Left hindlimb (tissue), 1 donor: ENCODE results near the gene GABBR2.
"Not testable (repeated sequence)": the region's sequence is repeated elsewhere in the genome, so short reads cannot be mapped to it uniquely, and the experiment has no call there.

Experiments
- DNase-seq: peaks from one replicate; pipeline ENCODE4 v3.0.0-alpha.2; 2018

The GABBR2 gene

DNA sequence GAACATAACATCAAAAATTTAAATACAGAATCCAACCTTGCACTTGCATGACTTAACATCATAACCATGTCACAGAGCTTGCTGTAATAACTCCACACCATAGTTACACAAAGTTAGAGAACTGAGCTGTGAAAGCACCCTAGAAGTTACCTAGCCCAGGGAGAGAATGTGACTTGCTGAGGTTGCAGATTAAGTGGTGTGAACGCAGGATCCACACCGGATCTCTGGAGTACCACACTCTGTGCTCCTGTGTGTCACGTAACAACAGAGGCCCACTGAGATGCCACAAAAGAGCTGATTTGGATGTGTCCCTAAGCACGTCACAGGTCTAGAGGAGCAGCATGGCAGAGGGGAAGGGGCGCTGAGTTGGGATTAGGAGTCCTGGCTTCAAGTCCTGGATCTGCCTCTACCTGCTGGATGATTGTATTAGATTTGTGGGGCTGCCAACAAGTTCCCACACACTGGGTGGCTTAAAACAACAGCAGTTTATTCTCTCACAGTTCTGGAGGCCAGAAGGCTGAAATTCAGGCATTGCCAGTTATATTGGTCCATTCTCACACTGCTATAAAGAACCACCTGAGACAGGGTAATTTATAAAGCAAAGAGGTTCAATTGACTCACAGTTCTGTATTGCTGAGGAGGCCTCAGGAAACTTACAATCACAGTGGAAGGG lies 240.0 kb downstream of the GABBR2 start:
- no peak for DNase-seq

DNA sequence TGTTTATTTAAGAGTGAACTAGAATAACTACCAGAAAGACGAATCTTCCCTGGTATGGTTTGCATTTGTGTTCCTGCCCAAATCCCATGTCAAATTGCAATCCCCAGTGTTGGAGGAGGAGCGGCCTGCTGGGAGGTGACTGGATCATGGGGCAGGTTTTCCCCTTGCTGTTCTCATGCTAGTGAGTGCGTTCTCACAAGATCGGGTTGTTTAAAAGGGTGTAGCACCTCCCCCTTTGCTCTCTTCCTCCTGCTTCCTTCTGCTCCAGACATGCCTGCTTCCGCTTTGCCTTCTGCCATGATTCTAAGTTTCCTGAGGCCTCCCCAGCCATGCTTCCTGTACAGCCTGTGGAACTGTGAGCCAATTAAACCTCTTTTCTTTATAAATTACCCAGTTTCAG lies 242.9 kb downstream of the GABBR2 start:
- DNase-seq = no peak

DNA sequence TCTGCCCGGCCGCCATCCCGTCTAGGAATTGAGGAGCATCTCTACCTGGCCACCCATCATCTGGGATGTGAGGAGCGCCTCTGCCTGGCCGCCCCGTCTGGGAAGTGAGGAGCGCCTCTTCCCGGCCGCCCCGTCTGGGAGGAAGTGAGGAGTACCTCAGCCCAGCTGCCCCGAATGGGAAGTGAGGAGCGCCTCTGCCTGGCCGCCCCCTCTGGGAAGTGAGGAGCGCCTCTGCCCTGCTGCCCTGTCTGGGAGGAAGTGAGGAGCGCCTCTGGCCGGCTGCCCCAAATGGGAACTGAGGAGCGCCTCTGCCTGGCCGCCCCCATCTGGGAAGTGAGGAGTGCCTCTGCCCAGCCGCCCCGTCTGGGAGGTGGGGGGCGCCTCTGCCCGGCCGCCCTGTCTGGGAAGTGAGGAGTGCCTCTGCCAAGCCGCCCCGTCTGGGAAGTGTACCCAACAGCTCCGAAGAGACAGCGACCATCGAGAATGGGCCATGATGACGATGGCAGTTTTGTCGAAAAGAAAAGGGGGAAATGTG lies 244.5 kb downstream of the GABBR2 start:
- DNase-seq = not testable (repeated sequence)

DNA sequence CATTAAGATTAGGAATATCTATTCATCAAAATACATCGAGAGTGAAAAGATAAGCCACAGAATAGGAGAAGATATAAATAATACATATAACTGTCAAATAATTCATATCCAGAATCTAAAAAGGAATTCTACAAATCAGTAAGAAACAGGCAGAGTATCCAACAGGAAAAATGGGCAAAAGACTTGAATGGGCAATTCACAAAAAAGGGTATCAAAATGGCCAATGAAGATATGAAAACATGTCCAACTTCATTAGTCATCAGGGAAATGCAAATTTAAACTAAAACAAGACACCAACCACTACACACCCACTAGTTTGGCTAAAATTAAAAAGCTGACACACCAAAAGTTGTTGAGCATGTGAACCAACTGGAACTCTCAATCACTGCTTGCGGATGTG lies 246.4 kb downstream of the GABBR2 start:
- DNase-seq = no peak

DNA sequence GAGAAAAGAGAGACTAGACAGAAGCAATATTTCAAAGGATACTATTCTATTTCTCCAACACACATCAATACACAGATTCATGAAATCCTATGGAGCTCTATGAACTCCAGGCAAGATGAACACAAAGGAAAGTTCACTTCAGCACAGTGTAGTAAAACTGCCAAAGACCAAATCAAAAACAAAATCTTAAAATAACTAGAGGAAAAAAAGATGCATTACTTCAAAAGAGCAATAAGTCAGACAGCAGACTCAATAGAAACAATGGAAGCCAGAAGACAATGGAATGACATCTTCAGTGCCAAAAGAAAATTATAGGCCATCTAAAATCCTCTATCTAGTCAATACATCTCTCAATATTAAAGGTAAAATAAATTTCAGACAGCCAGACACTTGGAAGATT lies 248.0 kb downstream of the GABBR2 start:
- DNase-seq = no peak

DNA sequence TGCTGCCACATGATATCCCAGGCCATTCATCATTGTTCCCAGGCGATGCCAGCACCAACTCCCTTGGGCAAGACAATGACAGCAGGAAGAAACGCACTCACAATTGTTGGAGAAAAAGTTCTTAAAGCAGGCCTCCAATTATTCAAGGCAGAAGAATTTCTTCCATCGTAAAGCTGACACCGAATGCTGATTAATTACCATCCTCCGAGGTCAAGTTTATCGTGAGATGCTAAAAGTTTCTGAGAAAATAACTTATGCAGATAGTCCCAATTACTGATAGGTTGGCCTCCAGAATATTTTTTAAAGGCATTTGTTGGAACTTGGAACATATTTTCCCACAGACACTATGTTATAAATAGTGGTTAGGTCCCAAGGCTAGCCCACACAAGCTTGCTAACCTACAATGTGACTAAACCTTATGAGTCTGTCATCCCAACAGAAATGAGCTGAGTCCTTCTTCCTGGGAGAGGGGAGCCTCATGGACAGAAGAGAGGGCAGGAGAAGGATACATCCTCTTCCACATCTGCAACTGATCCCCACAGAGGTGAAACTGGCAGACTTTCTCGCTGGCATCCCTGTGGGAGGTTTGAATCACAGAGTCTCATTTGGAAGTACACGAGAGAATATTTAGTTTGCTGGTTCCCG lies 250.9 kb downstream of the GABBR2 start:
- DNase-seq = no peak

DNA sequence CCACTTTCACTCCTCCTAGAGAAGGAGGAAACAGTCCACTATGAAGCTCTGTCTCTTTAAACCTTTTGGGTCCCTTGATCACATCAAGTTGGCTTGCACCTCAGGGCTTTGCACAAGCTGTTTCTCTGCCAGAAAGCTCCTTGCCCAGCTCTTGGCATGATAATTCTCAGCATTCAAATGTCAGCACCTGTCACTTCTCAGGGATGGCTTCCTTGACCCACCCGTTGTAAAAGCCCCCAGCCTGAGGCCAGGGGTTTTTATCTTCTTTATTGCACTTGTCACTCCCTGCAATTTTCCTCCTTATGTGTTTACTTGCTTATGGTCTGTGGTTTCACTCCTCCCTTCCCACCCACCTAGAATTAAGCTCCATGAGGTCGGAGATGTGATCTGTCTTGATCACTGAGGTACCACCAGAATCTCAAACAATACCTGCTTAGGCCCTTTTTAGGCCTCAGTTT lies 252.6 kb downstream of the GABBR2 start:
- DNase-seq = no peak

DNA sequence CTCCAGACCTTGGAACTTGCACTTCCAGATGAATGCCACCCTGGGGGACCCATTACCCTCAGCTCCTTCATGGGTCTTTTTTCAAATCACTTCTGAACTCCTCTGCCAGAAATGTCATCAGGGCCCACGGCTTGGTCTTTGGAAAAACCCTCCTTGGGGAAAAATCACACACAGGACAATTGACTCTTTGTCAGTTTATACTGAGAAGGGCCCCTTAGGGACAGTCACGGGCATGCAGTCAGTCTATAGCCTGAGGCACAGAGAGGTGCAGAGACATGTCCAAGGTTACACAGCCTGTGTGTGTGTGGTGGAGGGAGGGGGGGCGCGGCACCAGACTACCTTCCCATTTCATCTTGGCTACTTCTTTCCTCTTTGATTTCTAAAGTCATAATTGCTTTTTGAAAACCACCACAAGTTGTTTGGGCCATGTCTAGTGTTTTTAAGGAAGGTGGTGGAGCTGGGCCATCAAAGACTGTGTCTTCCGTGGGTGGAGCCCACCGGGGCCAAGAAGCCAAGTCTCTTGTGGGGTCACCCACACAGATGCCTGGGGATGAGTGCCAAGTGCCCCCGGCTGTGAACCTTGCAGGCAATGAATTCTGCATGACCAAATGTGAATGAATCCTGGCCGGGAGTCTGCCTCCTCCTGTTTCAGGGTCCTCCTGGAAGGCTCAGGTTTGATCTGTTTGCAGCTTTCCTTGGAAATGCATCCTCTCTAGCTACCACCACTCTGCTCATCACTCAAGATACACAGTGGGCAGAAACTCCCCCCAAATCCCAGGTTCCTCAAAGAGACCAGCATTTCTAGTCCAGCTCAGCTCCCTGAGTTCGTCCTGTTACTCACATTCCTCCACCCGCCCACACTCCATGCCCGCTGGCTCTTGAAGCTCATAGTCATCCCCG lies 253.2 kb downstream of the GABBR2 start:
- no peak for DNase-seq

DNA sequence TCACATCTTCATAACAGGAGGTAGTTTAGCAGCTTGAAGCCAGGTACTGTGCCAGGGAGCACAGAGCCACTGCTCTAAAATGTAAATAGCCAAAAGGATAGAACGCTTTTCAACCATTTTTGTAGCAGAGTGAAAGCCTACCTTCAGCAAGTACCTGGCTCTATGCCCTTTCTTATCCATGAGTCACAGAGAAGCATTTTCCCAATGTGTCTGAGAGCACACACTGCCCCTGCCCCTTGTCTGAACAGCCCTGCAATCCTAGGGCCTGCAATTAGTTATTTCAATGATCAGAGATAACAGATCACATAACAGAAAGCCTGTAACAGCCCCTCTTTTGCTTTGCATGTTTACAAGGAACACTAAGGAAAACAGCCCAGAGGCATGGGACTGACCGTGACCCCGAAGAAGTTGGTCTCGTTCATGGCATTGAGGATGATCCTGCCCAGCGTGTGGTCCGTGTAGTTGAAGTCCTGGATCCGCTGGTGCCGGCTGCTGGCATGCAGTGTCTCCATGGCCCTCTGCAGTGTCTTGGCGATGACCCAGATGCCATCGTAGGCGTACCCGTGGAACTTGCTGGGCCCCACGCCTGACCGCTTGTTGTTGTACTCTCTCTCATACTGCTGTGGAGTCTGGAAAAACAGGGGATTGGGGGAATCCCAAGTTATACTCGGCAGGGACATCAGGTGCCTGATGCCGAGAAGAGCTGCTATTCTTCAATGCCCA lies 255.0 kb downstream of the GABBR2 start:
- DNase-seq = no peak

DNA sequence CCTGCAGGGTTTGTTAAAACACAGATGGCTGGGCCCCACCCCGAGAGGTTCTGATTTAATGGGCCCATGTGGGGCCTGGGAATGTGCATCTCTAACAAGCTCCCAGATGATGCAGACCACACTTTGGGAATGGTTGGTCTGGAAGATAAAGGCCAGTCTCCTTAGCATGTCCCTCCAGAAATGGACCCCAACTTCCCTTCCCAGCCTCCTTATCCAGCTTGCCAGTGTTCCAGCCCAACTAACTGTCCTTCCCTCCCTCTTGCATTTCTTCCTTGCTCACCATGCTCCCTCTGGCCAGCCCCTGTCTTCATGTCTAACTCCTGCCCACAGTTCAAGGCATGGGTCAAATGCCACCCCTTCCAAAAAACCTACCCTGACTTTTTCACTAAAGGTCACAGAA lies 257.2 kb downstream of the GABBR2 start:
- no peak for DNase-seq

DNA sequence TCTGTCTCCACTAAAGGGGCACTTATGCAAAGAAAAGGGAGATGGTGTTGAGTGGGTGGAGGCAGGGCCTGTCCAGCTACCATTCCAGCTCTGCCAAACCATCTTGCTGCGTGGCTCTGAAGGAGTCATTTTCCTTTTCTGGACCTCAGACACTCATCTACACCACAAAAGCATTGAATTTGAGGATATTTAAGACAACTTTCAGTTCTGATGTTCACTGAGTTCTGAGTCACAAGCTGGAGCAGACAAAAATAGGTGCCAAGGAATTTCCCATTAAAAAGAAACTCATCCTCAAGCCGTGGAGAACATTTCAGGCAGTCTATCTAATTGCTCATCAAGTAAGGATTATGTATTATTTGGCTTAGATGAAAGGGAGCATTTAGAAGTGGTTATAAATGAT lies 258.2 kb downstream of the GABBR2 start:
- no peak for DNase-seq

DNA sequence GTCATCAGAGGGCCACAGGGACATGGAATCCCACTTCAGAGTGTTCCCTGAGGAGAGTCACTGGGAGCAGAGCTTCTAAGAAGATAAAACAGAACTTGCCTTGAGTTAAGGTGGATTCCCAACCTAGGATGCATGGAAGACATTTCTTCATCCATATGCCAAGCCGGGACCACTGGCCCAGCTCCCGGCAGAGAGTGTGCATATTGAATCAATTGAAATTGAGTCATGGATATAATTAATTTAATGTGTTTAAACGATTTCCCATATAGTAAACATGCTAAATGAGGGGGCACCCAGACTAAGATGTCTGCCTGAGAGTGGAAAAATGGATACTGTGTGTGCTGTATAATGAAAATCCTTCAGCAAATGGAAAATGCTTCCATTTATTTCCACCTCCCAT lies 258.9 kb downstream of the GABBR2 start:
- no peak for DNase-seq

DNA sequence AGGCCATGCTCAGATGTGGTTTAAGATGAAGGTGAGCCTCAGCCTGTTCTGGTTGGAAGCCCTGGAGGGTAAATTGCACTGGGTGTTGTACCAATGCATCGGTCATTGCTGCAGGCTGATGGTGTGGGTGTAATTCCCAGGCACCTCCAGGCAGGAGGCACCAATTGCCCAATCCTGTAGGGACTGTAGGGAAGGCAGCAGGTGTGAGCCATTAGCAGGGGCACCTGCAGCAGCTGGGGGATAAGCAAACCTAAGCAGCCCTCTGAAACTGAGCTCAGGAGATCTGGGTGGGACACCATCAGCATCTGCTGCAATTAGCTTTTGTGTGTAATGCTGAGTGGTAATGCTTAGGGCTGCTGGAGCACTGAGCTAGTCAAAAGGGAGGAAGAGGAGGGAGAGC lies 263.2 kb downstream of the GABBR2 start:
- DNase-seq = no peak

DNA sequence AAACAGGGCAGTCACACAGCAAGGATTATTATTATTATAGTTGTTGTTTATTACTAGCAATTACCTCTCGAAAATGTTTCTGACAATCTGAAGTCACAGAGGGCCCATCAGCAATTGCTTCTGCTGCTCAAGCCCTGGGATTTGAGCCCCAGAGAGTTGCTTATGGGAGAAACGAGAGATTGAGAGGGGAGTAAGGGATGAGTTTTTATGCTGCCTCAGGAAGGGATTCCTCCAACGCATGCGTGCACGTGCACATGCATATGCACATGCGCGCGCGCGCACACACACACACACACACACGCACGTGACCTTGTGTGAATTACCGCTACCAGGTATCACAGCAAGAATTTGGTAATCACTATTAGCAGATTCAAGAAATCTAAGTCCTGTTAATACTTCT lies 264.1 kb downstream of the GABBR2 start:
- DNase-seq = no peak

DNA sequence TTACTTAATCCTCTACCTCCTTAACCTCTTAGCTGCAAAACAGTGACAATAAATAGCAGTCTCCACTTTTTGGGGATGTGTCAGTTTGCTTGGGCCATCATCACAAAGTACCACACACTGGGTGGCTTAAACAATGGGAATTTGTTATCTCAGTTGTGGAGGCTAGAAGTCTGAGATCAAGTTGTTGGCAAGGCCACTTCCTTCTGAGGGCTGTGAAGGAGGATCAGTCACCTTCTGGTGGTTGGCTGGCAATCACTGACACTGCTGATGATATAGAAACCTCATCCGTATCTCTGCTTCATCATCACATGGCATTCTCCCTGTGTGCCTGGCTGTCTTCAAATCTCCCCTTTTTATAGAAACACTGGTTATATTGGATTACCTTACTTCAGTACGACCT lies 266.2 kb downstream of the GABBR2 start:
- DNase-seq = no peak

DNA sequence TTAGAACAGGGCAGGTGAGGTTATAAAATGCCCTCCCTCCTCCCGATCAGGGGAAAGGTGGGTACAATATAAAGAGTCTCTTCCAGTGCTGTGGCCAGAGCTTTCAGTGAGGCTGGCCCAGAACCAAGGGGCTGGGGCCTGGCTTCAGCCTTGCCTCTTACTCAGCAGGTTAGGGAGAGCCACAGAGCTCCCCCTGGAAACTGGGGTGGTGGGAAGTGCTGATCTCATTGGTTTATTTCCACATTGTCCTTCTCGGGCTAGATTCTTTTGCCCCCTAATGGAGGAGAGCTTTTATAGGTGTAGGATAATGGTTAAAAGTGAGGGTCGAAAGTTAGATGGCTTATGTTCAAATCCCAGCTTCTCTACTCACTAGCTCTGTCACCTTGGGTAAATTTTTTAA lies 266.6 kb downstream of the GABBR2 start:
- DNase-seq = no peak

DNA sequence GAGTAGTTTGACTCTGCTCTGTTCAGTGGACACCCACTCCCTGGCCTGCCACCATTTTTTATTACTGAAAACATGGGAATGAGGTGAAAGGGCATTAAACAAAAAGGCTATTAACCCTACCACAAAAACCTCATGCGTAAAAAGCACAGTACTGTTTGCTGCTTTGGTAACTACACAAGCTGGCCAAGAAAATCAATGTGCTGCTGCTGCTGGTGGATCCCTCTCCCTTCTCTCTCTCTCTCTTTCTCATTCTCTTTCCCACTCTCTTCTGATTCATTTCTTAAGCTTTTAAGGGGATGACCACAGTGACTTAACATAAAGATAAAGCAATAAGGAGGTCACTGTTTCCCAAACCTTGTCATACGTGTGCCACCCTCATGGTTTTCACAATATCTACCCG lies 270.1 kb downstream of the GABBR2 start:
- DNase-seq = no peak

DNA sequence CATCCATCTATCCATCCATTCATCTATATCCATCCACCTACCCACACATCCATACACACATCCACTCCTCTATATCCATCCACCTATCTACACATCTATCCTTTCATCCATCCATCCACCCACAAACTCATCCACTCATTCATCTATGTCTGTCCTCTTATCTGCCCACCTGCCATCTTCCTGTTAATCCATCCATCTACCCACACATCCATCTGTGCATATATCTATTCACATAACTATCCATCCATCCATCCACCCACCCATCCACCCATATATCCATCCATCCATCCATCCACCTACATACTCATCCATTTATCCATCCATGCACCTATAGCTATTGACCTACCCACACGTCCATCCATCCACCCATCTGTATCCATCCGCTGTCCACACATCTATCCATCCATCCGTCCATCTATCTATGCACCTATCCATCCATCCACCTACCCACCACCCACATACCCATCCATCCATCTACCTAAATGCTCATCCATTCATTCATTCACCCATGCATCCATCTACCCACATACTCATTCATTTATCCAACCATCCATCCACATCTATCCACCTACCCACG lies 271.2 kb downstream of the GABBR2 start:
- DNase-seq = no peak

DNA sequence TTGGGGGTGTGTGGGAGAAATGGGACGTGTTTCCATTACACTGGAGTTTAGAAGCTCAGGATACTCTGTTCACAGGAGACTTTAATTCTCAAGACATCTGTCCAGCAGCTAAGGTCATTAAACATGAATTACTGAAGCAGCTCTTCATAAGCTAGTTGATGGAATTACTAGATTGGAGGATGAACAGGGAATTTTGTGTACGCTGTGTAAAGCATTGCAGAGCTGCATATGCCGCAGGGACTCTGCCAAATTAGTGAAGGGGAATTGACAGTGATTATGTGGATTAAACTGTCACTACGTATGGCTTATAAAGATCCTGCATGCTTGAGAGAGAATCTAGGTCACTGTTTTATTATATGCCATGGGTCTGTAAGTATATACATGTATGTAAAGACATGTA lies 275.8 kb downstream of the GABBR2 start:
- no peak for DNase-seq

DNA sequence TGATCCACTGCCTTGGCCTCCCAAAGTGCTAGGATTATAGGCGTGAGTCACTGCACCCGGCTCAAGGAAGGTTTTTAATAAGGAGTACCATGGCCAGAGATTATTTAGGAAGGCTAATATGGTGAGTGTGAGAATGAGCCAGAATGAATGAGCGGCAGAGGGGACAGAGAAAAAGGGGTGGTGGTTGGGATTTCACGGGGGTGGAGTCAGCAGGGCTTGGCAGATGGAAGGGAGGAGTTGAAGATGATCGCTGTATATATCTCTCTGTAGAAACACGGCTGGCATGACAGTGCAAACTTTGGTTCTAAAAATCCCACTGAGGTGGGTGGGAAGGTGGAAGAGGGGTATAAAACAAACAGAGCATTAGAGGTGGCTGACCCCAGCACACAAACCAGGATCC lies 276.6 kb downstream of the GABBR2 start:
- no peak for DNase-seq

DNA sequence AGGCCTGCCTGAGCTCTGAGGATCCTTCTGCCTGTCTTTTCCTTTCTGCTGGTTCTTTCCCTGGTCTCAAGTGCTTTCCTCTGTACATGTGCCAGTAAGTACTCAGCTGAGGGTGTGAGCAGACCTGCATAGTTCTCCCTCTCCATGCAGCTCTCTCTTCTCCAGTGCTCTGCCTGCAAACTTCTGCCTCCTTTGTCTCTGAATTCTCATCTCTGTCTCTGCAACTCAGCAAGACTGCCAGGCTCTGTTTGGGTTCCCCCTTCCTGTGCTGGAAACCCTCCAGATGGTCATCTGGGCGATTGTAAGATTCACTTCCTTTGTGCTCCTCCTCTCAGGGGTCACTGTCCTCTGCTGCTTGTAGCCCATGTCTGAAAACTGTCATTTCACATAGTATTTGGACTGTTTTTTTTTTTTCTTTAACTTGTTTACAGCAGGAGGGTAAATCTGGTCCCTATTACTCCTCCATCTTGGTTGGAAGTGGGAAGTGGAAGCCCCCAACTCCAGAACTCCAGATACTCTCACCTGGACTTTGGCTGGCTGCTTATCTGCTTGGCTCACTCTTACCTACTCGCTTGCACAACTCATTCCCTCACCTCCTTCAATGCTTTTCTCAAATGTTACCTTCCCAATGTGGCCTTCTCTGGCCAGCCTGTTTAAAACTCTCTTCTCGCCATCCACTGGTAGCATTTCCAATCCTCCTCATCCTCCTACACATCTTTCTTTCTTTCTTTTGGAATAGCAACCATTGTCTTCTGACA lies 278.0 kb downstream of the GABBR2 start:
- no peak for DNase-seq

DNA sequence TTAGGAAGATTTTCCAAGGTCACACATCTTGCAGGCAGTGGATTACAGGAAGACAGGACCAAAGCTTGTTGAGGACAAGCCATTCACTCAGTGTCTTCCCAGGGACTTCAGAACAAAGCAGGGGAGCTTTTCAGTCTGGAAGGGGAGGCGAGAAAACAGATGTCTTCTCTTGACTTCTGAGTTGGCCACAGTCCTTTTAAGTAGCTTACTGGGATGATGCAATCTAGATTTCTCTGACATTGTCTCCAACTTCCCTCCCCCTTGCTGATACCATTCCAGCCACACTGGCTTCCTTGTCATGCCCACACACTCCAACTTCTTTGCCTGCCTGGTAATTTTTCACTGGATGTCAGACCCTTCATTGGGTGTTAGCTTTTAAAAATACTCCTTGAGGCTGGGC lies 279.1 kb downstream of the GABBR2 start:
- no peak for DNase-seq
